Lower lobe of right lung (tissue), 2 donors: ENCODE data around the gene ILK. TPM values are rescaled to one million over a fixed set of nuclear protein-coding genes. Genes with fewer than 3 reads are reported as not detected.

Source experiments
- ATAC-seq, 2 donors: fragments of 200-7000 bp; cut with Tn5 transposase; one replicate each; pipeline ENCODE4 v1.9.1; 2020 to 2022; ENCODE audit warnings: mild to moderate bottlenecking in 2 of 2, moderate library complexity in 2 of 2
- DNase-seq: peaks from one replicate; pipeline ENCODE4 v3.0.0-alpha.2; 2020
- H3K27ac ChIP-seq: fragments of 200-600 bp; one replicate; pipeline ENCODE4 v1.8.0; 2022
- H3K27me3 ChIP-seq: fragments of 200-600 bp; one replicate; pipeline ENCODE4 v1.8.0; 2022; ENCODE audit warnings: low read depth
- H3K36me3 ChIP-seq: fragments of 200-600 bp; one replicate; pipeline ENCODE4 v1.8.0; 2022; ENCODE audit warnings: mild to moderate bottlenecking
- H3K4me1 ChIP-seq: fragments of 200-600 bp; one replicate; pipeline ENCODE4 v1.8.0; 2022
- H3K4me3 ChIP-seq: fragments of 200-600 bp; one replicate; pipeline ENCODE4 v1.8.0; 2022; ENCODE audit warnings: mild to moderate bottlenecking
- H3K9me3 ChIP-seq: fragments of 200-600 bp; one replicate; pipeline ENCODE4 v1.8.0; 2022
- intact Hi-C: fragments of 100-400 bp; cut with DNase I; formaldehyde crosslinking; loops from one replicate; pipeline ENCODE4 v1.11.0; 2022
- total RNA-seq: library from RNA; stranded (reverse); fragmentation: NEBNext Ultra II Directional; extraction: Animal tissue kit (Norgen Biotek cat#: 25700); gene quantifications from one replicate; pipeline ENCODE4 v1.2.1, GENCODE V29; 2021
- TF ChIP-seq, protein P1 (sequence below): fragments of 200-600 bp; IDR thresholded peaks from one replicate; pipeline ENCODE4 v1.8.0; 2022; ENCODE audit warnings: antibody characterized with exemption, mild to moderate bottlenecking
- donor health status: DM: no; HTN: yes; CAD: no; lungs with severe emphysema.

Gene ILK
- total RNA-seq, 1 donor from 2014 or later: 135 TPM

DNA sequence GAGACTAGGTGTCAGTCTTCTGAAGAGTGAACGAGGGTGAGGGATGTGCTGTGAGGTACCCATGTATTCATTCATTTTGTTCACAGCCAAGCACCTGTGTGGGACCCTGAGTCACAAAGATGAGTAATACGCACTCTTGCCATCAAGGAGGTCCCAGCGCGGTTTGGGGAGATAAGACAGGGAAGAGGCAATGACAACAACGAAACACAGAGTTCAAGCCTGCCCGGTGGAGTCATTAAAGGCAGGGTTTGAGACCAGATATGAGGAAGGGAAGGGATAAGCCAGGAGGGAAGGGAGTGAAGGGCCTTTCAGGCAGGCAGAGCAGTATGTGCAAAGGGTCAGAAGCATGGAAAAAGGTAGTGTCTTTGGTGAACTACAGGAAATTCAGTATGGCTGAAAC is 47.4 kb downstream of the ILK start:
- H3K4me1 ChIP-seq: peaks cover 42% of the 10 kb centered on the region

DNA sequence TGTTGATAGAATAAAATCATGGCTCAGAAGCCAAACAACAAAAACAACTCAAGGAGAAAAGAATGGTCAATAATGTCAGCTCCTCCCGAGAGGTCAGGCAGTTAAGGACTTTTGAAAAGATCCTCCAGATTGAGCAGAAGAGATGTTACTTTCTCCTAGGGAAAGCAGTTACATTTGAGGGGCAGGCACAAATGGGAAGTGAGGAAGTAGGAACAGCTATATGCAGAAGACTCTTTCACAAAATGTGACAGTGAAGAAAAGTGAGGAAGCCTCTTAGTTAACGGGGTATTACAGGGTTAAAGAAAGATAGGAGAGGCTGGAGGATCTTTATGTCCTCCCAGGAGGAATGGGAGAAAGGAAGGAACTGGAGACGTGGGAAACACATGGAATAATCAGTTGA is 48.6 kb downstream of the ILK start:
- intact Hi-C loops: no loop called here
- H3K27ac ChIP-seq: no peak overlapping the region

More for the DNA sequence above, 47.4 kb downstream of the ILK start:
- Histone ChIP-seq H3K9me3 (no peaks in the 10 kb centered on the region), H3K27ac (no peak overlapping the region), H3K4me3 (no peak overlapping the region), H3K36me3 (no peaks in the 10 kb centered on the region), H3K27me3 (no peaks in the 10 kb centered on the region)
- DNase-seq: no peak
- intact Hi-C loops: no loop called here
- TF ChIP-seq, protein P1, sequence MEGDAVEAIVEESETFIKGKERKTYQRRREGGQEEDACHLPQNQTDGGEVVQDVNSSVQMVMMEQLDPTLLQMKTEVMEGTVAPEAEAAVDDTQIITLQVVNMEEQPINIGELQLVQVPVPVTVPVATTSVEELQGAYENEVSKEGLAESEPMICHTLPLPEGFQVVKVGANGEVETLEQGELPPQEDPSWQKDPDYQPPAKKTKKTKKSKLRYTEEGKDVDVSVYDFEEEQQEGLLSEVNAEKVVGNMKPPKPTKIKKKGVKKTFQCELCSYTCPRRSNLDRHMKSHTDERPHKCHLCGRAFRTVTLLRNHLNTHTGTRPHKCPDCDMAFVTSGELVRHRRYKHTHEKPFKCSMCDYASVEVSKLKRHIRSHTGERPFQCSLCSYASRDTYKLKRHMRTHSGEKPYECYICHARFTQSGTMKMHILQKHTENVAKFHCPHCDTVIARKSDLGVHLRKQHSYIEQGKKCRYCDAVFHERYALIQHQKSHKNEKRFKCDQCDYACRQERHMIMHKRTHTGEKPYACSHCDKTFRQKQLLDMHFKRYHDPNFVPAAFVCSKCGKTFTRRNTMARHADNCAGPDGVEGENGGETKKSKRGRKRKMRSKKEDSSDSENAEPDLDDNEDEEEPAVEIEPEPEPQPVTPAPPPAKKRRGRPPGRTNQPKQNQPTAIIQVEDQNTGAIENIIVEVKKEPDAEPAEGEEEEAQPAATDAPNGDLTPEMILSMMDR: no peak
- no peak for ATAC-seq

DNA sequence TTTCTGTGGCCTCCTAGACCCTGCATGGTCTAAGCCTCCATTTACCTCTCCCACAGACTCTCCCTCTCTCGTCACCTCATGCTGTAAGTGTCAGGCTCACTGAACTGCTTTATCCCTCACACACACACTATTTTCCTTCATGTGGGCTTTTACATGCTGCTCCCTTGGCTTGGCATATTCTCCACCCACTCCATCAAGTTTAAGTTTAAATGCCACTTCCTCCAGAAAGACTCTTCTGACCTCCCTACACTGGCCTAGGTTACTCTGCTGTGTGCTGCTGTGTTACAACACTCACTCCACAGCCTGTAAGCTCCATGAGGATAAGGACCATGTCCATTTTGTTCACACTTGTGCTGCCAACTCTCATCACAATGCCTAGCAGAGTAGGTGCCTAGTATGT is 49.5 kb downstream of the ILK start:
- H3K27me3 ChIP-seq: no peaks in the 10 kb centered on the region
- ATAC-seq: no peak
- no peaks in the 10 kb centered on the region for H3K9me3 ChIP-seq
- peaks cover 21% of the 10 kb centered on the region for H3K4me1 ChIP-seq
- no peak overlapping the region for H3K27ac ChIP-seq
- intact Hi-C loops: no loop called here
- H3K36me3 ChIP-seq: no peaks in the 10 kb centered on the region
- DNase-seq: no peak
- no peak overlapping the region for H3K4me3 ChIP-seq
- TF ChIP-seq, protein P1: no peak

More for the DNA sequence above, 48.6 kb downstream of the ILK start:
- TF ChIP-seq, protein P1: no peak
- Histone ChIP-seq H3K36me3 (no peaks in the 10 kb centered on the region), H3K27me3 (no peaks in the 10 kb centered on the region), H3K4me3 (no peak overlapping the region), H3K4me1 (peaks cover 30% of the 10 kb centered on the region), H3K9me3 (no peaks in the 10 kb centered on the region)
- ATAC-seq (no peak), DNase-seq (no peak)

DNA sequence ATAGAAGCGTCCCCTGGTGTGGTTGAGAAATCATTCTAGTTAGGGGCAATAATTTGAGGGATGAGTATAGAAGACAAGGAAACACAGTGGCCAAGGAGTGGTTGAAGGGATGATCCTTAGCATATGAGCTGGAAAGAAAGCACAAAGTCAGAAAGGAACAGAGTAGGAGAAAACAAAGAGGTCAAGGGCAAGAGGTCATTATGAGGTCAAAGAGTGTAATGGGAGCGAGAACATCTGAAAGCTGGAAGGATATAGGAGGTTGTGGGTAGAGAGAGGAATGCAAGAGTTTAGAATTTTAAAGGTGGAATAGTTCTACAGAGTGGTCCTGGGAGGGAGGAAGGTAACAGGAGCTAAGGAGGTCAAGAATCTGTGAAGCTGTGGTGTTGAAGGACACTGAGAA is 50.1 kb downstream of the ILK start:
- intact Hi-C loops: no loop called here
- Histone ChIP-seq H3K27ac (no peak overlapping the region), H3K4me3 (no peak overlapping the region), H3K36me3 (no peaks in the 10 kb centered on the region), H3K4me1 (peaks cover 15% of the 10 kb centered on the region), H3K27me3 (no peaks in the 10 kb centered on the region), H3K9me3 (no peaks in the 10 kb centered on the region)
- TF ChIP-seq, protein P1: no peak
- ATAC-seq (no peak), DNase-seq (no peak)

DNA sequence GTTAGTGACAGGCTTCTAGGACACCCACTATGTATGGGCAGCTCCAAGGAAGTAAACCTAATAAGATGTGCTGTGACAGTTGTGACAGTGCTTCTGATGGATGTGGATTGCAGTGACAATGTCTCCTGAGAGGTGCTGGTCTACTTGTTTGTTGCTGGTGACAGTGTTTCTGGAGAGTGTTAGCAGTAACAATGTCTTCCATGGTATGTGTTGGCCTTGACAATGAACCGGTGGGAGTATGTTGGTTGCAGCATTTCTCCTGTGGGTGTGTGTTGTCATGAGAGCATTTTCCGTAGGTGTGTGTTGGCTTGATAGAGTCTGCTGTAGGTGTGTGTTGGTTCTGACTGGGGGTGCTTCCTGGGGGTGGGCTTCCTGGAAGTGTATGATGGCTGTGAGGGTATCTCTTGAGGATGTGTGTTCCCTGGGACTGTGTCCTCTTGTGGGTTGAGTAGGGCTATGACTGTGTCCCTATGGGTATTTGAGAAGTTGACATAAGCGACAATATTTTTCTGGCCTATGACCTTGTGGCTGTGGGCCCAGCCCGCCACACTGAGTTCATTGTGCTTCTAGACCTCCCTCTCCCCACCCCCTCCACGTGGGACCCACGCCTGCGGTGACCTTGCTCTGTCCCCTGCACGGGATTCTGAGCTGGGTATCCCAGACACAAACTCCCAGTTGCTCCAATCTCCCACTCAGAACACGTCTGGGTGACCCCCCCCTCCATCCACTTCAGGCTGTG is 50.9 kb downstream of the ILK start:
- ATAC-seq: peak in 1 of 2 donors; percentile 6

More for the DNA sequence above, 50.9 kb downstream of the ILK start:
- intact Hi-C loops: no loop called here
- Histone ChIP-seq H3K36me3 (no peaks in the 10 kb centered on the region), H3K4me3 (peak overlapping the region; percentile 50), H3K9me3 (no peaks in the 10 kb centered on the region), H3K27me3 (no peaks in the 10 kb centered on the region), H3K4me1 (peaks cover 12% of the 10 kb centered on the region), H3K27ac (peak overlapping the region; percentile 60)
- no peak for DNase-seq
- TF ChIP-seq, protein P1: no peak
